Measurements from ENCODE around the gene CFAP92.

GRCh38 chr3:128923576-128923975 is 70.3 kb downstream of the CFAP92 start:
- no peak for TF ChIP-seq CTCF (IDR thresholded peaks at IDR 0.05; ENCODE audit: low read length)
- TF ChIP-seq EZH2 (optimal IDR thresholded peaks at IDR 0.05; ENCODE audit: low read depth, low read length) = no peak
- TF ChIP-seq EZH2phosphoT487 (IDR thresholded peaks at IDR 0.05; ENCODE audit: low read length) = no peak

All from MM.1S (cell line).